Tibial nerve (tissue), 4 donors: ENCODE measurements around the gene ZGPAT. TPM values are rescaled to one million over a fixed set of nuclear protein-coding genes. Genes with fewer than 3 reads are reported as not detected.

ENCODE experiments used
- DNase-seq, 2 donors: peaks; one replicate each; pipeline ENCODE4 v3.0.0-alpha.2; 2019; ENCODE audit warnings: low spot score in 2 of 2
- H3K27ac ChIP-seq, 4 donors: fragments of 200-600 bp; sonication (generic) in 3 of 4; one replicate each; pipeline ENCODE4 v1.5.1; 2017 to 2019; ENCODE audit warnings: mild to moderate bottlenecking in 1 of 4
- H3K27me3 ChIP-seq, 2 donors: fragments of 200-600 bp; sonication (generic) in 1 of 2; one replicate each; pipeline versions ENCODE4 v1.5.1 to v1.6.0; 2017 to 2019
- H3K36me3 ChIP-seq, 3 donors: fragments of 200-600 bp; sonication (generic); one replicate each; pipeline ENCODE4 v1.5.1; 2018 to 2019
- H3K4me1 ChIP-seq, 4 donors: fragments of 200-600 bp; sonication (generic) in 3 of 4; one replicate each; pipeline ENCODE4 v1.5.1; 2017 to 2019
- H3K4me3 ChIP-seq, 4 donors: fragments of 200-600 bp; sonication (generic) in 3 of 4; one replicate each; pipeline ENCODE4 v1.5.1; 2017 to 2019; ENCODE audit warnings: mild to moderate bottlenecking in 1 of 4, moderate library complexity in 1 of 4
- H3K9me3 ChIP-seq, 4 donors: fragments of 200-600 bp; sonication (generic) in 3 of 4; one replicate each; pipeline ENCODE4 v1.5.1; 2017 to 2019
- EP300 ChIP-seq, 2 donors: sonication (generic); formaldehyde crosslinking; IDR thresholded peaks; one replicate each; pipeline ENCODE4 v1.6.1; 2017; ENCODE audit warnings: antibody characterized with exemption in 2 of 2, mild to moderate bottlenecking in 1 of 2
- POLR2A ChIP-seq, 2 donors: fragments of 450-650 bp; IDR thresholded peaks; one replicate each; pipeline ENCODE4 v1.6.1; 2017; ENCODE audit warnings: antibody characterized with exemption in 2 of 2, mild to moderate bottlenecking in 2 of 2, moderate library complexity in 2 of 2
- WGBS, 2 donors: methylation state at CpG; one replicate each; pipeline ENCODE4 v1.1.5; 2018; 5-methylcytosine and 5-hydroxymethylcytosine counted together
- total RNA-seq, 4 donors: library from RNA; depleted of rRNA; stranded (reverse); fragments of >200 nt; gene quantifications; one replicate each; pipeline ENCODE4 v1.1.0, GENCODE V29; 2016
- TF ChIP-seq, protein P1 (sequence below), 5 experiments: fragments of 200-600 bp in 3 of 5; fragments of 450-650 bp in 2 of 5; sonication (generic) in 3 of 5; IDR thresholded peaks; one replicate each; pipeline ENCODE4 v1.5.1; 2016 to 2019; ENCODE audit warnings: antibody characterized with exemption in 5 of 5, mild to moderate bottlenecking in 3 of 5, moderate library complexity in 2 of 5

ZGPAT gene
- total RNA-seq, 4 donors from 2014 or later: 27.5 to 70.8 (median 40.9) TPM

DNA sequence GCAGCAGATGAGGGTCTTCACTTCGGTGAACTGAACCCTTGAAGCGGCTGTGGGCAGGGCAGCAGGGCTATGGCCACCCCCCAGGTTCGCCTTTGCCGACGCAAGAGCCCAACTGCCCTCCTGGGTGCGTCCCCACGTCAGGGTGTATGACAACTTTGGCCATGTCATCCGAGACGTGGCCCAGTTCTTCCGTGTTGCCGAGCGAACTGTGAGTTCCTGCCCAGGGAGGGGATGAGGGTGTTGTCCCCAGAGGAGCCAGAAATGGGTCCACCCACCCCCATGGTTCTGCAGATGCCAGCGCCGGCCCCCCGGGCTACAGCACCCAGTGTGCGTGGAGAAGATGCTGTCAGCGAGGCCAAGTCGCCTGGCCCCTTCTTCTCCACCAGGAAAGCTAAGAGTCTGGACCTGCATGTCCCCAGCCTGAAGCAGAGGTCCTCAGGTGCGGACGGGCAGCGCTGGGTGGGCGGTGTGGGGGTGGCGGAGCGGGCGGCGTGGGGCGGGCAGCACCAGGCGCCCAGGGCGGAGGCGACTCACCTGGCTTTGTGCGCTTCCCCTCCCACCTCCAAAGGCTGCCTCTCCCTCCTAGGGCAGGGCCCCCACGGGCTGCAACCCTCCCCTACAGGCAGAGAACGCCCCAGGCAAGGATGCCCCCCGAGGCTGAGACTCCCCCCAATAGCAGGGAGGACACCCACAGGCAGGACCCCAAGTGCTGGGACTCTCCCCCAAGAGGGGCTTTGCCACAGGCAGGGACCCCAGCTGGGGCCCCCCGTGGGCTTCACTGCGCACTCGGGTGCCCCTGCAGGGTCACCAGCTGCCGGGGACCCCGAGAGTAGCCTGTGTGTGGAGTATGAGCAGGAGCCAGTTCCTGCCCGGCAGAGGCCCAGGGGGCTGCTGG lies 17.6 kb upstream of the ZGPAT start:
- Histone ChIP-seq H3K9me3 (no peaks in the 10 kb centered on the region), H3K4me1 (peaks cover 0 to 67% (median 35%) of the 10 kb centered on the region in 4 donors), H3K4me3 (no peak overlapping the region), H3K27me3 (no peaks in the 10 kb centered on the region), H3K27ac (peak overlapping the region in 2 of 4 donors; percentile 95 to 97), H3K36me3 (peaks cover 0 to 53% (median 2%) of the 10 kb centered on the region in 3 donors)
- TF ChIP-seq EP300 (IDR thresholded peaks at IDR 0.05): no peak
- no peak for TF ChIP-seq POLR2A (IDR thresholded peaks at IDR 0.05)
- TF ChIP-seq, protein P1, sequence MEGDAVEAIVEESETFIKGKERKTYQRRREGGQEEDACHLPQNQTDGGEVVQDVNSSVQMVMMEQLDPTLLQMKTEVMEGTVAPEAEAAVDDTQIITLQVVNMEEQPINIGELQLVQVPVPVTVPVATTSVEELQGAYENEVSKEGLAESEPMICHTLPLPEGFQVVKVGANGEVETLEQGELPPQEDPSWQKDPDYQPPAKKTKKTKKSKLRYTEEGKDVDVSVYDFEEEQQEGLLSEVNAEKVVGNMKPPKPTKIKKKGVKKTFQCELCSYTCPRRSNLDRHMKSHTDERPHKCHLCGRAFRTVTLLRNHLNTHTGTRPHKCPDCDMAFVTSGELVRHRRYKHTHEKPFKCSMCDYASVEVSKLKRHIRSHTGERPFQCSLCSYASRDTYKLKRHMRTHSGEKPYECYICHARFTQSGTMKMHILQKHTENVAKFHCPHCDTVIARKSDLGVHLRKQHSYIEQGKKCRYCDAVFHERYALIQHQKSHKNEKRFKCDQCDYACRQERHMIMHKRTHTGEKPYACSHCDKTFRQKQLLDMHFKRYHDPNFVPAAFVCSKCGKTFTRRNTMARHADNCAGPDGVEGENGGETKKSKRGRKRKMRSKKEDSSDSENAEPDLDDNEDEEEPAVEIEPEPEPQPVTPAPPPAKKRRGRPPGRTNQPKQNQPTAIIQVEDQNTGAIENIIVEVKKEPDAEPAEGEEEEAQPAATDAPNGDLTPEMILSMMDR (IDR thresholded peaks at IDR 0.05): no peak
- DNase-seq: no peak
- 82 to 85% methylated on average over 24 to 29 of the region's 40 CpGs for WGBS, 2 donors

DNA sequence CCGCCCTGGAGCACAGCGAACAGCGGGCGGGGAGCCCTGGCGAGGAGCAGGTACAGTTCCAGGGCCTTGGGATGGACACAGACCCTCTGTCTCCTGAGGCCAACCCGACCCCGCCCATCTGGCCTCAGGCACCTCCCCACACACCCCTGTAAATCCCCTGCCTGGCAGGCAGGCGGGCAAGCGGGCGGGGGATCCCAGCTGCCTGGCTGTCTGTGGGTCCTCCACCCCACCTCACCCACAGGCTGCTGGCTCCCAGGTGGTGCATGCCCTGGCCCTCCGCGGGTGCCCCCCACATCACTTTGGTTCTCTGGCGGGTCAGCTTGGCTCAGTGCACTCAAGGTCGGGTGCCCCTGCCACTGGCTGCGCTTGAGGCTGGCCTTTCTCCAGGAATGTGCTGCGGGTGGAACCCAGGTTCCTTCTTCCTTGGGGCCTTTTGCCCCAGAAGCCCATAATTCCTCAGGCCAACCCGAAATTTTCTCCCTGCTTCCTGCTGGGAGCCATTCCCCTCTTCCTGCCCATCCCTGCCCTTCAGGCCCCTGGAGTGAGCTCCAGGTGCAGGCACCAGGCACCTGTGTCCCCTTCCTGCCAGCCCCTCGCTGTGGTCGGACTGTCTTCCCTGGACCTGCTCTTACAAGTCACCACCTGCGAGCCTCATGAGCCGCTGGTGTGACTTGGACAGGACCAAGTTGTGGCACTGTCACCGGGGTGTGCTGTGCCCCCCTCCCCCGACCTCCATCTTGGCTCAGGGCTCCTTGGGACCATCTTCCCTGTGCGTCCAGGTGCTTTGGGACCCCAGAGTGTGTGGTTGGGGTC lies 16.7 kb upstream of the ZGPAT start:
- Histone ChIP-seq H3K36me3 (peaks cover 0 to 60% (median 2%) of the 10 kb centered on the region in 3 donors), H3K9me3 (no peaks in the 10 kb centered on the region), H3K27me3 (no peaks in the 10 kb centered on the region), H3K27ac (peak overlapping the region in 2 of 4 donors; percentile 50 to 66), H3K4me3 (no peak overlapping the region), H3K4me1 (peaks cover 0 to 67% (median 28%) of the 10 kb centered on the region in 4 donors)
- DNase-seq: no peak
- 77 to 86% methylated on average over 18 to 21 of the region's 24 CpGs for WGBS, 2 donors
- no peak for TF ChIP-seq EP300 (IDR thresholded peaks at IDR 0.05)
- TF ChIP-seq POLR2A (IDR thresholded peaks at IDR 0.05): no peak
- TF ChIP-seq, protein P1 (IDR thresholded peaks at IDR 0.05): no peak

GRCh38 chr20:63691711-63692435 lies 16.0 kb upstream of the ZGPAT start:
- H3K27ac ChIP-seq: peak overlapping the region in 3 of 4 donors; percentile 38 to 66 (median 50)

DNA sequence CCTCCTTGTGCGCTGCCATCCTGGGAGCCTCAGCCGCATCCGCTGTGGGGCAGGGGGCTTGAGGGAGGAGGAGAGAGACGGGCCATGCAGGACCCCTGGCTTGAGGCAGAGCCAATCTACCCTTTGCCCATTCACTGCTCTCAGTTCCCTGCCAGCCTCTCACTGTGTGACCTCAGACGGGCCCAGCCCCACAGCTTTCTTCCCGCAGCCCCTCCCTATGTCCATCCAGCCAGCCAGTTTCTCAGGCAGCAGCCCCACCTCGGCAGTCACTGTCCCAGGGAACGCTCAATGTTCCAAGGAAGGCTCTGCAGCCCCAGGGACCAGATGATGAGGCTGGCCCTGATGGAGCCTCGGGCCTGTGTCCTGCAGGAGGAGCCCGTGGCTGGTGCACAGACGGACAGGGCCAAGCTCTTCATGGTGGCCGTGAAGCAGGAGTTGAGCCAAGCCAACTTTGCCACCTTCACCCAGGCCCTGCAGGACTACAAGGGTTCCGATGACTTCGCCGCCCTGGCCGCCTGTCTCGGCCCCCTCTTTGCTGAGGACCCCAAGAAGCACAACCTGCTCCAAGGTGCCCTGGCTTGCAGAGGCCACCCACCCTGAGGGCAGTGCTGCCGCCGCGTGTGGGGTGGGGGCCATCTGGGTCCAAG lies 15.3 kb upstream of the ZGPAT start:
- Histone ChIP-seq H3K9me3 (no peaks in the 10 kb centered on the region), H3K27me3 (no peaks in the 10 kb centered on the region), H3K4me1 (peaks cover 0 to 67% (median 25%) of the 10 kb centered on the region in 4 donors), H3K27ac (peak overlapping the region in 3 of 4 donors; percentile 38 to 66 (median 50)), H3K36me3 (peaks cover 0 to 71% (median 2%) of the 10 kb centered on the region in 3 donors), H3K4me3 (no peak overlapping the region)
- 63 to 71% methylated on average over 11 to 14 of the region's 20 CpGs for whole genome bisulfite sequencing, 2 donors
- TF ChIP-seq EP300 (IDR thresholded peaks at IDR 0.05): no peak
- TF ChIP-seq, protein P1 (IDR thresholded peaks at IDR 0.05): no peak
- no peak for TF ChIP-seq POLR2A (IDR thresholded peaks at IDR 0.05)
- no peak for DNase-seq

More at GRCh38 chr20:63691711-63692435, 16.0 kb upstream of the ZGPAT start:
- H3K9me3 ChIP-seq: no peaks in the 10 kb centered on the region
- no peak overlapping the region for H3K4me3 ChIP-seq
- TF ChIP-seq, protein P1 (IDR thresholded peaks at IDR 0.05): no peak
- no peak for TF ChIP-seq EP300 (IDR thresholded peaks at IDR 0.05)
- TF ChIP-seq POLR2A (IDR thresholded peaks at IDR 0.05): no peak
- H3K36me3 ChIP-seq: peaks cover 0 to 64% (median 2%) of the 10 kb centered on the region in 3 donors
- no peaks in the 10 kb centered on the region for H3K27me3 ChIP-seq
- DNase-seq: no peak
- 69 to 85% methylated on average over 16 to 19 of the region's 21 CpGs for WGBS, 2 donors
- peaks cover 0 to 67% (median 28%) of the 10 kb centered on the region in 4 donors for H3K4me1 ChIP-seq
